C4-2B (cell line): ENCODE data around the gene PIM3.

Experiments used
- H3K27ac ChIP-seq: fragments of 450-650 bp; 2 replicates; pipeline ENCODE4 v1.5.1; 2017
- CTCF ChIP-seq: fragments of 450-650 bp; conservative IDR thresholded peaks from 2 replicates; pipeline ENCODE4 v1.5.1; 2017; ENCODE audit warnings: mild to moderate bottlenecking
- ZFX ChIP-seq: fragments of 450-650 bp; IDR thresholded peaks from 2 replicates; pipeline ENCODE4 v1.6.1; 2017

The PIM3 gene

GRCh38 chr22:49951678-49951985, 8.9 kb upstream of the PIM3 start:
- no peak for TF ChIP-seq CTCF
- peak; percentile 49 for TF ChIP-seq ZFX
- H3K27ac ChIP-seq = peak overlapping the region; percentile 98

GRCh38 chr22:49951986-49952896, 8.3 kb upstream of the PIM3 start:
- peak overlapping the region; percentile 98 for H3K27ac ChIP-seq
- TF ChIP-seq ZFX (no peak), CTCF (no peak)

GRCh38 chr22:49953027-49953679, 7.4 kb upstream of the PIM3 start:
- no peak for TF ChIP-seq ZFX
- peak overlapping the region; percentile 98 for H3K27ac ChIP-seq

- H3K27ac ChIP-seq = peak overlapping the region; percentile 98
- TF ChIP-seq CTCF (no peak), ZFX (no peak)
Observed at GRCh38 chr22:49953680-49954344, 6.8 kb upstream of the PIM3 start.

GRCh38 chr22:49954354-49954753, 6.2 kb upstream of the PIM3 start:
- H3K27ac ChIP-seq = peak overlapping the region; percentile 98
- no peak for TF ChIP-seq CTCF
- no peak for TF ChIP-seq ZFX

GRCh38 chr22:49954991-49955580, 5.5 kb upstream of the PIM3 start:
- TF ChIP-seq ZFX (no peak), CTCF (no peak)

GRCh38 chr22:49955581-49956417, 4.8 kb upstream of the PIM3 start:
- H3K27ac ChIP-seq = no peak overlapping the region
- TF ChIP-seq CTCF = no peak

More at GRCh38 chr22:49954991-49955580, 5.5 kb upstream of the PIM3 start:
- H3K27ac ChIP-seq = peak overlapping the region; percentile 98; the same call in 1 of the 2 replicates
